Measurements from ENCODE around the gene DIRAS1.
"Not testable (repeated sequence)": the region's sequence is repeated elsewhere in the genome, so short reads cannot be mapped to it uniquely, and the experiment has no call there.

The DIRAS1 gene

DNA sequence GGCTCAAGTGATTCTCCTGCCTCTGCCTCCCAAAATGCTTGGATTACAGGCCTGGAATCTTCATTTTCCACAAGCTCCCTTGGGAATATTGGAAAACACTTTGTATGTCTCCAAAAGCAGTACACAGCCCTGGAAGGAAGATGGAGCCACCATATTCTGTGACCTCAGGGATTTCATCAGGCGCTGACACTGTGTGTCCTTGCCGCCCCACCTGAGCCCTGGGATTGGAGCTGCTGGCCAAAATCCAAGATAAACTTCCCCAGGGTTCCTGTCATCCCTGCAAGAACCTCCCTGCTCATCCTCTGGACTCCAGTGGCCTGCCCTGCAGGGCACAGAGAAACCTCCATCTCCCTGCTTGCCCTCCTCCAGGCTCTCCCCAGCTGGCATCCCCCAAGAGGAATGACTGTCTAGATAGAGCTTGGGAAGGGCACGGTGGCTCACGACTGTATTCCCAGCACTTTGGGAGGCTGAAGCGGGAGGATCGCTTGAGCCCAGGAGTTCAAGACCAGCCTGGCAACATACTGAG is 17.4 kb downstream of the DIRAS1 start:
- no peak for DNase-seq

DNA sequence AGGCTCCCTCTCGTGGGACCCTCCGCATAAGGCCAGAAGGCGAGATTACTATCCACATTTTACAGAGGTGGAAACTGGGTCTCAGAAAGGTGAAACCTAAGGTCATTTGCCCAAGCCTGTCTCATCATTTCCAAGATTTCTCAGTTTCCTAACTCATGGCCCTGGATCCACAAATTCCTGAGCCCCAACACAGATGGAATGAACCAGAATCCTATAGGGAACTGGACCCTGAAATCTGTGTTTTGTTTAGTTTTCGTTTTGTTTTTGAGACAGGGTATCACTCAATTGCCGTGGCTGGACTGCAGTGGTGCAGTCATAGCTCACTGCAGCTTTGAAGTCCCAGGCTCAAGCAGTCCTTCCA is 18.1 kb downstream of the DIRAS1 start:
- no peak for DNase-seq

DNA sequence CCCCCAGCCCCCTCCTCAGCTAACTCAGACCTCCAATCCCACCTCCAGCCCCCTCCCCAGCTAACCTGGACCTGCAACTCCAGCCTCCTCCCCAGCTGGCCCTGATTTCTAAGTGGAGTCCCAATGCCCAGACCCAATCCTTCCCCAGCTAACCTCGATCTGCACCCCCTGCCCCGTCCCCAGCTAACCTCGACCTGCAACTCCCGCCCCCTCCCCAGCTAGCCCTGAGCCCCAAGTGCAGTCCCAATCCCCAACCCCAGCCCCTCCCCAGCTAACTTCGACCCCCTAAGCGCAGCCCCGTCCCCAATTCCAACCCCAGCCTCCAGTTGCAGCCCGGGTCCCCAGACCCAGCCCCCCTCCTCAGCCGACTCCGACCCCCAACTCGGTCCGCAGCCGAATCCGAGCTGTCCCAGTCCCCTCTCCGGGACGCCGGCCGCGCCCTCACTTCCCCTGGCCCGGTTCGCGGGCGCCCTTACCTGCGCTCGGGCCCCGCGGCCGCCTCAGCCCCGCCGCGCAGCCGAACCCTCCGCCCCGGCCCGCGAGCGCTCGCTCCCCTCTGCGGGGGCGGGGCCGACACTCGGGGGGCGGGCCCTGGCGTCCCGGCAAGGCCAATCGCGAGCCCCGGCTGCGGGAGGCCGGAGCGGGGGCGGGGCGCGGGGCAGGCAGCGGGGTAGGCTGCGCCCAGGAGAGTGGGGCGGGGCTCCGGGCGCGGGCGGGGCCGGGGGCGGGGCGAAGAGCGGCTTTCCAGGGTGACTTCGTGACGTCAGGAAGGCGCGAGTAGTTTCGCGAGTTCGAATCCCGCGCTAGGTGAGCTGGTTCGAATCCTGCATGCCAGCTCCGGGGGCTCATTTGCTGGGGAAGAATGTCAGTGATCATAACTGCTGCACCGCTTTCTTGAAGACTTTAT is 18.7 kb downstream of the DIRAS1 start, which contains the start of gene GNG7:
TSS of gene GNG7 (minus strand) at position 525 of the 907 bp plus-strand sequence. CDS start 182,006 bp downstream, outside the sequence.
- DNase-seq, result peak; percentile 59

DNA sequence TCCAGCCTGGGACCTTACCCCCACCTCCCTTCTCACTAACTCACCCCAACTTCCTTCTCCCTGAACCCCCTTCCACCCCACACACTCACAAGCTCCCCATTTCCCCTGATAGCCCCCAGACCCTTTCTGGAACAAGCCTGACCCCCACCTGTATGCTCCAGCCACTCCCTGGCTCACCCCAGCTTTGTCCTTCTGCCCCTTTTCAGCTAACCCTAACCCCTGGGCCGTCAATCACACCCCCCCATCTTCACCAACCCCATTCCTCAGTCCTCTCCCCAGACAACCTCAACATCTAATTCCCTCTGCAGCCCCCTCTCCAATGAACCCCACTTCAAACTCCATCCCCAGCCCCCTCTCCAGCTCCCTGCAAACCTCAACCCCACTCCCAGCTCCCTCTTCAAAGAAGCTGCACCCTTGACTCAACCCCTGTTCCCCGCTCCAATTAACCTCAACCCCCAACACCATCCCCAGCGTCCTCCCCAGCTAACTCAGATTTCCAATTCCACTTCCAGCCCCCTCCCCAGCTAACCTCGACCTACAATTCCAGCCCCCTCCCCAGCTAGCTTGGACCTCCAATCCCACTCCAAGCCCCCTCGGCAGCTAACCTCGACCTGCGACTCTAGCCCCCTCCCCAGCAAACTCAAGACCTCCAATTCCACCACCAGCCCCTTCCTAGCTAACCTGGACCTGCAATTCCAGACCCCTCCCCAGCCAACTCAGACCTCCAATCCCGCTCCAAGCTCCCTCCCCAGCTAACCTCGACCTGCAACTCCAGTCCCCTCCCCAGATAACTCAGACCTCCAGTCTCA is 19.6 kb downstream of the DIRAS1 start:
- no peak for DNase-seq

DNA sequence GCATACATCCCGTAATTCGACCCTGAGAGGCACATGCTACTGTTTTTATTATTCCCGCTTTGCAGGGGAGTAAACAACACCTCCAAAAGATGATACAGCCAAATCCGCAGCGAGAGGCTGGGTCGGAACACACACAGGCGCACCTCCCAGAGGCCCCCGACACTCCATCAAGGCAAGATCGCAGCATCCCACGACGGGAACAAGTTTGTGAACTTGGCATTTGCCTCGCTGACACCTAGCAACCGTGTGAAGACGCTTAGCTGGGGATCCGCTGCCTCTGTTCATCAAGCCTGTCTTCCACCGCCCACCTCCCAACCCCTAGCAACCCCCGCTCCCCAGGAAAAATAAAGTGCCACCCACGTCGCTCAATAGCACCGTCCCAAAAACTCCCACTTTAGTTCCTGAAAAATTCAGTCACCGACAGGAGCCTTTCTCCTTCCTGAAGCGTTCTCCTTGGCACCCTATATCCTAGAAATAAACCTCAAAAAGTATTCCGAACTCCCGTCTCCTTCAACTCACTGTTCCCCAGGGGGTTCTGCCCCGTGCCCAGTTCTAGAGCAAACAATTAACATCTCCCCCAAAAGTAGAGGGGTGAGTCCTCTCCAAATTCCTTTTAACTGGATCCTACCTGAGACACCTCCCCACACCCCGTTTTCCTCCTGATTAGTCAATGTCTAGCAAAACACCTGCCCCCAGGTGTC is 20.4 kb downstream of the DIRAS1 start:
- no peak for DNase-seq

DNA sequence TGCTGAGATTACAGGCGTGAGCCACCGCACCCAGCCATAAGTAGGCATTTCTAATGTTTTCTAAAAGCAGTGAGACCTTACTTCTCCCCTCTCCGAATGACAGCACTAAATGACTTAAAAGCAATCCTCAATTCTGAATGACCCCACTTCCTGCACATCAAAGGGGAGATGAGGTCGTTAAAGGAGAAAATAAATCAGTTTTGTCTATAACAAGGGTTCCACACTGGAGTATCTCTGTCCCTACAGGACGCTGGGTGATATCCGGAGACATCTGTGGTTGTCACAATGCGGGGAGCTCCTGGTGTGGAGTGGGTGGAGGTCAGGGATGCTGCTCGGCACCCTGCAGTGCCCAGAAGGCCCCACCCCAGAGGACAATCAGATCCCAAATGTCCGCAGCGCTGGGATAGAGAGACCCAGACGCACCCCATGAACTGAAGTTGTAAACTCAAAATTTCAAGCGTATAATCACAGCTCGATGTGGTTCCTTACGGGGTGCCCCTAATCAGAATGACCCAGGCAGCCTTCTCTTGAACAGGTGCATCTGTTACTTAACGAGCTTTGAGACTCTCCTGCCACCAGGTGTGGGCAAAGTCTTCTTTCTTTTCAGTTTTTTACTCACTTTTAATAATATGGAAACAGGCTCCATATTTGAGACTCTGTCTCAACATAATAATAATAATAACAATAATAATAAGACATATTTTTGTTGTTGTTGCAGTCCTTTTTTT is 21.6 kb downstream of the DIRAS1 start:
- no peak for DNase-seq

DNA sequence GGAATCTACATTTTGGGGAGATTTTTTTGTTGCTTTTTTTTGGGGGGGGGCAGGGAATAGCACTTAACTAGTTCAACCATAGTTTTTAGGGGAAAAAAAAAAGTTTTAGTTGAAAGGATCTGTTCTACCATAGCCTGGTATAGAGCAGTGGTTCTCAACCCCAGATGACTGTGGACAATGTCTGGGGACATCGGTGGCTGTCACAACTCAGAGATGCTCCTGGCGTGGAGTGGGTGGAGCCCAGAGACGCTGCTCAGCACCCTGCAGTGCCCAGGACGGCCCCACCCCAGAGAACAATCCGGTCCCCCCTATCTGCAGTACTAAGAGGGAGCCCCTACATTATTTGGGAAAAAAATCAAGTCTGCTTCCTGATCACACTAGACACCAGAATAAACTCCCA is 27.0 kb downstream of the DIRAS1 start:
- DNase-seq, result no peak

DNA sequence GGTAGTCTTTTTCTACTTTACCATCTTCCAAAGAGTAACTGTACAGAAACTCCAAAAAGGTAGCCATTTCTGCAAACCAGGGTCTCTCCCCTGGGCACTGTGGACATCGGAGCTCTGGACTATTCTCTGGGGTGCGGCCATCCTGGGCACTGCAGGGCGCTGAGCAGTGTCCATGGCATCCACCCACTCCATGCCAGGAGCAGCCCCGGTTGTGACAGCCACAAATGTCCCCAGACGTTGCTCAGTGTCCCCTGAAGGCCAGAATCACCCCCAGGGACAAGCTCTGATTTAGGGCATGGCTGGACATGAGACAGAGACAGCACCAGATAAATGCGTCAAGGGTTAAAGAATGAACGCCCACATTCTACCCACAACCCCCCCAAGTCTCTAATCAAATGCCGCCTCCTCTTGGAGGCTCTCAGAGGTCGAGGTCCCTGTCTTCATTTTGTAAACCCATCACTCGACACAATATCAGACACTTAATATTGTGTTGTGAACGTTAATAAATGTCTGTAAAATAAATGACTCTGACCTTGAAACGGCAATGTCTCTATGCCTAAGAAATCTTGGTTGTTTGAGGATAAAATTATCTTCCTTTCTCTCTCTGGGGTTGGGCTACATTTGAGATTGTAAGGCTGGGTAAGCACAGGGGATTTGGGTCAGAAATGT is 27.5 kb downstream of the DIRAS1 start:
- DNase-seq, result no peak

DNA sequence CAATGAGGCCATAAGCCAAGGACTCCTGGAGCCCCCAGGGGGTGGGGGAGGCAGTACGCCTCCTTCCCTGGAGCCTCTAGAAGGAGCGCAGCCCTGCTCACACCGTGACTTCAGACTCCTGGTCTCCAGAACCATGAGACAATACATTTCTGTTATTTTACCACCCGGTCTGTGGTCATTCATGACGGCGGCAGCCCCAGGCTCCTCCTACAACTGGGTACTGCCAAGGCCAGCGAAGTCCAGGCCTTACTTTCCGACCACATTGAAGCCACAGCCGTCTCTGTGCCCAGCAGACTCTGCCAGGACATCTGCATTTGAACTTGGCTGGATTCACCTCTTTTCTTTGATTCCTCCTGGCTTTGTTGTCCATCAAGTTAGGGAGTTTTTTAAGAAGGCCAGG is 29.2 kb downstream of the DIRAS1 start:
- no peak for DNase-seq

DNA sequence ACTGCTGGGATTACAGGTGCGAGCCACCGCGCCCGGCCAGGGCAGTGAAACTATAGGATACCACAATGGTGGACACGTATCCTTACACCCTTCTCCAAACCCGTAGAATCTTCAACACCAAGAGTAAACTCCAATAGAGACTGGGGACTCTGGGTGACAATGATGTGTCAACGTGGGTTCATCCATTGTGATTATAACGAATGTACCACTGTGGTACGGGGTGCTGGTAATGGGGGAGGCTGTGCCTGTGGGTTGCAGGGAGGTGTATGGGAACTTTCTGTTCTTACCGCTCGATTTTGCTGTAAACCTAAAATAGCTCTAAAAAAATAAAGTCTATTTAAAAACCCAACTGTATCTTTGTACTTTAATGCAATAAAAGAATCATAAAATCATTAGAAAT is 30.3 kb downstream of the DIRAS1 start:
- DNase-seq, result no peak

DNA sequence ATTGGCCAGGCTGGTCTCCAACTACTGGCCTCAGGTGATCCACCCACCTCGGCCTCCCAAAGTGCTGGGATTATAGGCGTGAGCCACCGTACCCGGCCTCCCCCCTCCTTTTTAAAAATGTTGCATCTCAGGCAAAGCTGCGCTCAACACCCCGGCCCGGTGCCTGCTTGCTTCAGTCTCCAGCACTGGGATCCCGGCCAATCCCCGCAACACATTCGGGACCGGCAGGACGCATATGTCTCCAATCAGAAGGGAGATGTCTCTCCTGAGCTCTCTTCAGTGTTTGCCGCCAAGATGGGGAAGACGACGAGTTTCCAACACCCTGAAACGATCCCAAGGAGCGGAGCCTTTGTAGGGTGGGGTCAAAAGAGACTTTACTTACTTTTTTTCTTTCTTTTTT is 34.8 kb downstream of the DIRAS1 start:
- DNase-seq, result no peak

DNA sequence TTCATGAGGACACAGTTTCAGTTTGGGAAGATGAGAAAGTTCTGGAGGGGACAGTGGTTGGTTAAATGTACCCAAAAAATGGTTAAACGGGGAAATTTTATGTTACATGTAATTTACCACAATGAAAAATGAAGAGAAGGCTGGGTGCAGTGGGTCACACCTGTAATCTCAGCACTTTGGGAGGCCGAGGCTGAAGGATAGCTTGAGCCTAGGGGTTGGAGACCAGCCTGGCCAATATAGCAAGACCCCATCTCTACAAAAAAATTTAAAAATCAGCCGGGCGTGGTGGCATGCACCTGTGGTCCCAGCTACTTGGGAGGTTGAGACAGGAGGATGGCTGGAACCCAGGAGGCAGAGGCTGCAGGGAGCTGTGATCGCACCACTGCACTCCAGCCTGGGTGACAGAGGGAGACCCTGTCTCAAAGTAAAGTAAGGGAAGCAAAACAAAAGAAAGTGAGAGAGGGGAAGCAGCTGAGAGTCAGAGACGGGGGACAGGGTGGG is 35.9 kb downstream of the DIRAS1 start:
- DNase-seq, result no peak

DNA sequence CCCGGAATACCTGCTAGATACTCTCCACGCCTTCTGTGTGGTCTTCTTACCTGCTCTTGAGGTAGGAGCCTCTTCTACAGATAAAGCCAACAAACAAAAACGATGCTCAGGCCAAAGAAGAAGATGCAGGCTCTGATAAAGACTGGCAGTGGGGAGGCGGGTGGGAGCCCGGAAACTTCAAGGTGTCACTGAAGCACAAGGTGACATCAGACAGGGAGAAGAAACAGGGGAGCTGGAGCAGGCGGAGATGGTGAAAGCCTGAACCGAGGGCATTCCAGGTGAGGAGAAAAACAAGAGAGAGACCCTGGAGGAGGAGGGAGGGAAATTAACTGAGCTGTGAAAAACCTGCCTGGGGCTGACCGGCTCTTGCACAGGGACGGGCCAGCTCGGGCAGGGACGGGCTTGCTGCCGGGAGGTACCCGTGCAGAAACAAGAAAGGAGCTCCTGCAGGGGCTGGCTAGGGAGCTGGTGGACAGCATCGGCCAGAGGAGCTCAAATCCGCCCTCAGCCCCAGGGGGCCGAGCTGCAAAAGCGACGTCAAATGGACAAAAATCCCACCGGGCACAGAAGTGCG is 37.7 kb downstream of the DIRAS1 start:
- no peak for DNase-seq

DNA sequence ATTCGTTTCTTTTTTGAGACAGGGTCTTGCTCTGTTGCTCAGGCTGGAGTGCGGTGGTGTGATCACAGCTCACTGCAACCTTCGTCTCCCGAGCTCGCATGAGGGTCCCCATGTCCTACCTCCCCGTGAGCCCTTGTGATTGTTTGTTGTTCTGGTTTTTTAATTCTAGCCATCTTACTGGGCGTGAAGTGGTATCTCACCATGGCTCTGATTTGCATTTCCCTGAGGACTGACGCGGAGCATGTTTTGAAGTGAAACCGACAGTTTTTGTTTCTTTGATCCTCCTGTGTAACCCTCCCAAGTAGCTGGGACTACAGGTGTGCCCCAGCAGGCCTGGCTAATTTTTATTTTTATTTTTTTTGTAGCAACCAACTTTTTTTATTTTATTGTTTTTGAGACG is 40.4 kb downstream of the DIRAS1 start:
- no peak for DNase-seq

DNA sequence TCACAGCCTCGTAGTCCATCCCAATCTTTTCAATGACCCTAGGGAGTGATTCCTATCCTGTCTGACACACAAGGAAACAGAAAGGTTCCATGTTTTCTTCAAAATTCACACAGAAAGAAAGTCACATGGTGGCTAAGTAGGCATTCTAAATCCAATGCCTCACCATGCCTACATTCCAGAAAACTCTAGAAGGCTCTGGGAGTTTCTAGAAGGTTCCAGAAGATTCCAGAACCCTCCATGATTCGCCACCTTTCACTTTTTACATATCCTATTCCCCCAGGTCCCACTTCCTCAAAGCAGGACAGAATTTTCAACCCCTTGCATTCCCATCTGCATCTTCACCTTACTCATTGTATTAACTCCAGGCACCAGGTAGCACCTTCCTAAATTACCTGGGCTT is 41.7 kb downstream of the DIRAS1 start:
- no peak for DNase-seq

DNA sequence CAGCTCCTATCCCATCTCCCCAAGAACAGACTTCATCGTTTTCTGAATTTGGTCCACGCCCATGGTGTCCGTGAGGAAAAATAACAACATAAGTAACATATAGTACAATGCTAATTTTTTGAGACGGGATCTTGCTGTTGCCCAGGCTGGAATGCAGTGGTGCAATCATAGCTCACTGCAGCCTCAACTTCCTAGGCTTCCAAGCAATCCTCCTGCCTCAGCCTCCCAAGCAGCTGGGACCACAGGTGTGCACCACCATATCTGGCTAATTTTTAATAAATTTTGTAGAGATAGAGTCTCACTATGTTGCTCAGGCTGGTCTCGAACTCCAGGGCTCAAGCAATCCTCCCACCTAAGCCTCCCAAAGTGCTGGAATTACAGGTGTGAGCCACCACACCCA is 42.2 kb downstream of the DIRAS1 start:
- DNase-seq, result not testable (repeated sequence)

DNA sequence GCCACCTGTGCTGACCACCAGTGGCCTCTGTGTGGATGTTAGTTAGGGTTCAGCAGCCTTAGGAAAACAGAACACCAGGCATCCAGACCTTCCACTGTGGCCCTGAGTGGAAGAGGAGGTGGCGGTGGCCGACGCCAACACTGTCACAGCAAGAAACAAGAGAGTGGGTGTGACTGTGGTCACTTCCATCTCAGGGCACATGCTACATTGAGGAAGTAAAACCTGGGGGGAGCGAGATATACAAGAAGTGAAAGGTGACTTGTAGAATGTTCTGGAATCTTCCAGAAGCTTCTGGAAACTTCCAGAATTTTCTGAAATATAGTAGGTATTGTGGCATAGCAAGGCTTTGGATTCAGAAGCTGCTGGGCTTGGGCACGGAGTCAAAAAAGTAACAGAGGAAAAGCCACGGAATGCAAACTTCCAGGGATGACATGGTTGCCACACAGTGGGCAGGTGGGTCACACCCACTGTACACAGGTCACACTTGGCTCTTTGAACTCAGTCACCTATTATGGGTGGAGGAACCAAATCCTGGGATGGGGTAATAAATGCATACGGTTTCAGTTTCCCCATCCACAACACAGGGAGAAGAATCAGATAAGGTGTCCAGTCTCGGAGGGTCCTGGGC is 43.0 kb downstream of the DIRAS1 start:
- no peak for DNase-seq

DNA sequence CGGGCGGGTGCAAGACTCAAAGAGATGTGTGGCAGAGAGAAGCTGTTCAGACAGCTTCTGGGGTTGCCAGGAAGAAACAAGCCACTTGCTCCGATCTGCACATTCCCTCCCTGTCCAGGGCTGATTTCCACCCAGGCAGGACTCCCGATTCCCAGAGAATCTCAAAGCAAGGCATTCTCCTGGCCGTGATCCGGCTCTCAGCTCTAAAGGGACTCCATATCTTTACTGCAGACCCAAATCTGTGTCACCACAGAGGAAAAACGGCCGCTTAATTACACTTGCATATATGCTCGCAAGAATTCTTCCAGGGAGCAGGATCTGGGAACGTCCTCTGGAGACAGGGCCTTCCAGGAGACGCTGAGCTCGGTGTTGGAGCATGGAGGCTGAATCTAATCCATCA is 44.3 kb downstream of the DIRAS1 start:
- DNase-seq, result no peak

DNA sequence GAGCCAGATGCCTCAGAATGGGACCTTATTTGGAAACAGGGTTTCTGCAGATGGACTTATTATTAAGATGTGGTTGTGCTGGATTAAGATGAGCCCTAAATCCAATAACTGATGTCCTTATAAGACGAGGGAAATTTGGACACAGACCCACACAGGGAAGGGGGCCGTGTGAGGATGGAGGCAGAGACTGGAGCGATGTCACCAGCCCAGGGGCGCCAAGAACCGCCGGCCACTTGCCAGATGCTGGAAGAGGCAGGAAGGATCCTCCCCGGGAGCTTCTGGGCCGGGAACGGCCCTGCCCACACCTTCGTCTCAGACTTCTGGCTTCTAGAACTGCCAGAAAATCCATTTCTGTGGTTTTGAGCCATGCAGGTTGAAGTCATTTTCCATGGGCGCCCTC is 45.3 kb downstream of the DIRAS1 start:
- DNase-seq, result no peak

DNA sequence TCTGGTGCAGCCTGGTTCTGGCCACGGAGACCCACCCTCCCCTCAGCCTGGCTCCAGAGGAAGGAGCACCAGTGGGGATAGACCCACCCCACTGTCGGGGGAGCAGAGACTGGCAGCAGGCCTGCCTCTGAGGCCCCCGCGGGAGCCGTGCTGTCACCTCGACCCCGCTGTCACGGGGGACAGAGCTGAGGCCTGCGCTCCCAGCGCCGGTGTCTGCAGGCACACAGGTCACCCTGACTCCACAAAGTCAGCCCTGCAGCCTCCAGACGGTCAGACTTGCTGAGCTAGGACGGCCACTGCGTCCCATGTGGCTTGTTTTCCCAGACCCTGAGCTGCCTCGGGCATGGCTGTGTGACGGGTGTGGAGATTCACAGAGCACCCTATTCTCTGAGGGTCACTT is 51.0 kb downstream of the DIRAS1 start:
- DNase-seq, result no peak
